Endodermal cell (in vitro differentiated cells): ENCODE measurements around the gene SPATA6L. TPM values are rescaled to one million over a fixed set of nuclear protein-coding genes. Genes with fewer than 3 reads are reported as not detected.

Experiments used
- DNase-seq: peaks from one replicate; pipeline ENCODE4 v3.0.0-alpha.2; 2017
- H3K27ac ChIP-seq: 2 replicates; pipeline ENCODE4 v1.5.1; 2013; ENCODE audit warnings: mild to moderate bottlenecking, low read depth, low read length, moderate library complexity
- H3K27me3 ChIP-seq: 2 replicates; pipeline ENCODE4 v1.6.1; 2013; ENCODE audit warnings: mild to moderate bottlenecking, low read length, moderate library complexity; ENCODE audit not compliant: insufficient read depth, control insufficient read depth, poor library complexity, severe bottlenecking
- H3K36me3 ChIP-seq: 2 replicates; pipeline ENCODE4 v1.7.0; 2013; ENCODE audit warnings: mild to moderate bottlenecking, low read length, moderate library complexity; ENCODE audit not compliant: control insufficient read depth, insufficient read depth
- H3K4me1 ChIP-seq: one replicate; pipeline ENCODE4 v1.7.0; 2013; ENCODE audit warnings: low read length; ENCODE audit not compliant: control insufficient read depth, insufficient read depth
- H3K4me3 ChIP-seq: 2 replicates; pipeline ENCODE4 v1.5.1; 2013; ENCODE audit warnings: mild to moderate bottlenecking, low read length, moderate library complexity
- H3K9ac ChIP-seq: 2 replicates; pipeline ENCODE4 v1.6.1; 2013; ENCODE audit warnings: mild to moderate bottlenecking, low read length, moderate library complexity; ENCODE audit not compliant: poor library complexity, severe bottlenecking; ENCODE audit errors: extremely low read depth
- H3K9me3 ChIP-seq: 2 replicates; pipeline ENCODE4 v1.6.1; 2013; ENCODE audit warnings: mild to moderate bottlenecking, low read length, moderate library complexity; ENCODE audit not compliant: control insufficient read depth
- H3K27ac Mint-ChIP-seq: 2 replicates; pipeline ENCODE4 v1.8.0; 2020; ENCODE audit warnings: mixed read lengths
- H3K27me3 Mint-ChIP-seq: 2 replicates; pipeline ENCODE4 v1.8.0; 2021; ENCODE audit warnings: mild to moderate bottlenecking, mixed read lengths; ENCODE audit not compliant: insufficient read depth
- H3K36me3 Mint-ChIP-seq: 2 replicates; pipeline ENCODE4 v1.8.0; 2020; ENCODE audit warnings: low read depth, mixed read lengths
- H3K4me1 Mint-ChIP-seq: 2 replicates; pipeline ENCODE4 v1.8.0; 2020; ENCODE audit warnings: mixed read lengths
- H3K4me3 Mint-ChIP-seq: 2 replicates; pipeline ENCODE4 v1.8.0; 2020; ENCODE audit warnings: mild to moderate bottlenecking, moderate library complexity, mixed read lengths
- H3K9me3 Mint-ChIP-seq: 2 replicates; pipeline ENCODE4 v1.8.0; 2020; ENCODE audit warnings: mild to moderate bottlenecking, mixed read lengths
- WGBS, 2 experiments: methylation state at CpG; one replicate each; pipeline versions ENCODE4 v1.1.5 to v1.1.7; 2013; ENCODE audit warnings: missing lambda C conversion rate in 2 of 2, mixed read lengths in 1 of 2; ENCODE audit not compliant: insufficient coverage in 1 of 2, insufficient read length in 1 of 2; 5-methylcytosine and 5-hydroxymethylcytosine counted together
- total RNA-seq, 2 donors: library from RNA; stranded (reverse); fragmentation: NEBNext Ultra II Directional in 1 of 2; extraction: Animal tissue kit (Norgen Biotek cat#: 25700) in 1 of 2; gene quantifications; 2 replicates in 1 of 2; 3 replicates in 1 of 2; pipeline ENCODE4 v1.2.1, GENCODE V29; 2021
- TF ChIP-seq, protein P1 (sequence below): fragments of 200-600 bp; sonication (generic); conservative IDR thresholded peaks from 2 replicates; pipeline ENCODE4 v1.5.0; 2021; ENCODE audit warnings: antibody characterized with exemption, mild to moderate bottlenecking

Gene SPATA6L
- total RNA-seq, 2 donors from 2014 or later: 1.2 to 2.0 TPM

GRCh38 chr9:4617752-4618151 is 48.5 kb downstream of the SPATA6L start:
- Histone ChIP-seq H3K4me1 (peaks cover 4% of the 10 kb centered on the region), H3K36me3 (no peaks in the 10 kb centered on the region), H3K27ac (no peak overlapping the region), H3K9me3 (no peaks in the 10 kb centered on the region), H3K9ac (no peak overlapping the region), H3K27me3 (no peaks in the 10 kb centered on the region), H3K4me3 (no peak overlapping the region)
- H3K27ac Mint-ChIP-seq: no peak overlapping the region
- WGBS, 2 experiments: 51 to 68% methylated on average over 3 of the region's 3 CpGs
- TF ChIP-seq, protein P1, sequence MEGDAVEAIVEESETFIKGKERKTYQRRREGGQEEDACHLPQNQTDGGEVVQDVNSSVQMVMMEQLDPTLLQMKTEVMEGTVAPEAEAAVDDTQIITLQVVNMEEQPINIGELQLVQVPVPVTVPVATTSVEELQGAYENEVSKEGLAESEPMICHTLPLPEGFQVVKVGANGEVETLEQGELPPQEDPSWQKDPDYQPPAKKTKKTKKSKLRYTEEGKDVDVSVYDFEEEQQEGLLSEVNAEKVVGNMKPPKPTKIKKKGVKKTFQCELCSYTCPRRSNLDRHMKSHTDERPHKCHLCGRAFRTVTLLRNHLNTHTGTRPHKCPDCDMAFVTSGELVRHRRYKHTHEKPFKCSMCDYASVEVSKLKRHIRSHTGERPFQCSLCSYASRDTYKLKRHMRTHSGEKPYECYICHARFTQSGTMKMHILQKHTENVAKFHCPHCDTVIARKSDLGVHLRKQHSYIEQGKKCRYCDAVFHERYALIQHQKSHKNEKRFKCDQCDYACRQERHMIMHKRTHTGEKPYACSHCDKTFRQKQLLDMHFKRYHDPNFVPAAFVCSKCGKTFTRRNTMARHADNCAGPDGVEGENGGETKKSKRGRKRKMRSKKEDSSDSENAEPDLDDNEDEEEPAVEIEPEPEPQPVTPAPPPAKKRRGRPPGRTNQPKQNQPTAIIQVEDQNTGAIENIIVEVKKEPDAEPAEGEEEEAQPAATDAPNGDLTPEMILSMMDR: no peak
- no peaks in the 10 kb centered on the region for H3K9me3 Mint-ChIP-seq
- H3K4me1 Mint-ChIP-seq: peaks cover 20% of the 10 kb centered on the region
- no peaks in the 10 kb centered on the region for H3K27me3 Mint-ChIP-seq
- H3K4me3 Mint-ChIP-seq: no peak overlapping the region
- H3K36me3 Mint-ChIP-seq: no peaks in the 10 kb centered on the region
- peak; percentile 60 for DNase-seq

- Mint-ChIP-seq H3K4me1 (peaks cover 14% of the 10 kb centered on the region), H3K27ac (no peak overlapping the region), H3K27me3 (no peaks in the 10 kb centered on the region), H3K4me3 (no peak overlapping the region), H3K9me3 (no peaks in the 10 kb centered on the region), H3K36me3 (no peaks in the 10 kb centered on the region)
- H3K9ac ChIP-seq: no peak overlapping the region
- H3K27ac ChIP-seq: no peak overlapping the region
- H3K27me3 ChIP-seq: no peaks in the 10 kb centered on the region
- WGBS, 2 experiments: 92 to 100% methylated on average over 2 to 5 of the region's 5 CpGs
- DNase-seq: no peak
- TF ChIP-seq, protein P1: no peak
- H3K4me3 ChIP-seq: no peak overlapping the region
- H3K4me1 ChIP-seq: peaks cover 2% of the 10 kb centered on the region
- H3K36me3 ChIP-seq: no peaks in the 10 kb centered on the region
- H3K9me3 ChIP-seq: no peaks in the 10 kb centered on the region
These were observed 50.5 kb downstream of the SPATA6L start for GRCh38 chr9:4615778-4616177.

DNA sequence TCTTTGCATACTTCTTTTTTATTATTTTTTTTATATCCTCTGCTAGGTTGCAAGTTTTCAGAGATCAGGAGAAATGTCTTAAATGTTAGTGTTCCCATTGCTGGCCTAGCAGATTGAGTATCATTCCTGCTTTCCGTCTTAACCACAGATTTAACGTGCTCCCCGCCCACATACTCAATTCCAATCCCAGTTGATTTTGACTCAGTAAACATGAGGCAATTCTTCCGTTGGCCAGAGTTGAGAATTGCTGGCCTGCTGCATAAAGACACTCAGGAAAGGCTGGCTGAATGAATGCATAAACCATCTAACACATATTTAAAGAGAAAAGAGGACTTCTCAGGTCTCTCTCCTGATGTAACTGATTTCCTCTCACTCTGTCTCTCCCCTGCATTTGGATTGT is 51.0 kb downstream of the SPATA6L start:
- Histone ChIP-seq H3K36me3 (no peaks in the 10 kb centered on the region), H3K9ac (no peak overlapping the region), H3K27ac (no peak overlapping the region), H3K27me3 (no peaks in the 10 kb centered on the region), H3K4me1 (no peaks in the 10 kb centered on the region), H3K9me3 (no peaks in the 10 kb centered on the region), H3K4me3 (no peak overlapping the region)
- TF ChIP-seq, protein P1: no peak
- H3K4me3 Mint-ChIP-seq: no peak overlapping the region
- H3K27ac Mint-ChIP-seq: no peak overlapping the region
- H3K9me3 Mint-ChIP-seq: no peaks in the 10 kb centered on the region
- peaks cover 9% of the 10 kb centered on the region for H3K4me1 Mint-ChIP-seq
- no peak for DNase-seq
- no peaks in the 10 kb centered on the region for H3K27me3 Mint-ChIP-seq
- H3K36me3 Mint-ChIP-seq: no peaks in the 10 kb centered on the region
- WGBS, 2 experiments: 84 to 93% methylated on average over 3 to 4 of the region's 4 CpGs
